Measurements from ENCODE around the gene BLVRA. TPM values are rescaled to one million over a fixed set of nuclear protein-coding genes. Genes with fewer than 3 reads are reported as not detected.
A peak's percentile ranks its signal among the peaks of the same experiment; 100 is the strongest.

BLVRA gene
- total RNA-seq, 1 experiment from 2014 or later: 29.7 TPM

GRCh38 chr7:43727494-43727893, 31.0 kb upstream of the BLVRA start:
- Histone ChIP-seq H3K4me3 (replicated peaks in 1 of 2; ENCODE audit: low read depth in 1 of 2, low read length in 2 of 2) (no peak overlapping the region), H3K9me3 (ENCODE audit: control insufficient read depth in 1 of 2, insufficient read depth in 1 of 2, low read depth in 1 of 2, low read length in 2 of 2) (no peaks in the 10 kb centered on the region), H2AFZ (ENCODE audit: low read depth, low read length, poor library complexity, severe bottlenecking) (no peak overlapping the region), H3K36me3 (ENCODE audit: control insufficient read depth in 1 of 2, insufficient read depth in 2 of 2, low read length in 2 of 2) (no peaks in the 10 kb centered on the region), H4K20me1 (ENCODE audit: insufficient read depth) (peaks cover 16% of the 10 kb centered on the region; the same call in 1 of the 2 replicates), H3K4me2 (ENCODE audit: low read length) (0 out of 2 replicates have a peak overlapping the region, but pooled peaks have one; percentile 90), H3K27me3 (ENCODE audit: insufficient read depth, low read length) (no peaks in the 10 kb centered on the region), H3K79me2 (ENCODE audit: insufficient read depth, low read length) (peaks cover 74% of the 10 kb centered on the region), H3K9ac (ENCODE audit: low read length) (no peak overlapping the region), H3K4me1 (ENCODE audit: control insufficient read depth in 1 of 2, insufficient read depth in 2 of 2, low read length in 2 of 2) (peaks cover 5 to 11% of the 10 kb centered on the region in 2 experiments; a peak in 3 of 4 replicates), H3K27ac (ENCODE audit: low read depth, low read length) (no peak overlapping the region), H3K9me2 (ENCODE audit: insufficient read depth) (no peaks in the 10 kb centered on the region)
- BruUV-seq (replicated peaks): no TSS peak
- POLR2A ChIA-PET: no interaction called here
- ATAC-seq: no peak
- DNase-seq (ENCODE audit: low read depth, low spot score): no peak
- CTCF ChIA-PET: interaction anchor here (1.5 kb wide), 1 partner anchor 27 kb away, joined by 3 read pairs; no protein-coding TSS in a partner anchor
- TF ChIP-seq CBX3 (IDR thresholded peaks at IDR 0.05; ENCODE audit: low read depth): no peak
- no peak for TF ChIP-seq YY1 (IDR thresholded peaks at IDR 0.05; ENCODE audit: extremely low read depth, insufficient replicate concordance, low read depth, low read length)
- no peak for TF ChIP-seq ZBTB33 (IDR thresholded peaks at IDR 0.05; ENCODE audit: extremely low read depth, insufficient replicate concordance, low read length)
- no peak for TF ChIP-seq REST (IDR thresholded peaks at IDR 0.05; ENCODE audit: low read depth)
- TF ChIP-seq JUND (IDR thresholded peaks at IDR 0.05): no peak
- no peak for TF ChIP-seq POLR2AphosphoS5 (IDR thresholded peaks at IDR 0.05; ENCODE audit: low read depth, low read length)
- TF ChIP-seq TCF7L2 (IDR thresholded peaks at IDR 0.05; ENCODE audit: borderline replicate concordance, extremely low read depth, insufficient read depth, insufficient read length): no peak
- RAD21 ChIA-PET (ENCODE audit: low non-redundant PET in 1 of 2, low total read pairs in 2 of 2, uncharacterized antibody in 2 of 2, unreplicated experiment in 2 of 2): no interaction called here
- intact Hi-C loops (cut with micrococcal nuclease): loop anchor here (10.0 kb wide), 1 partner anchor 793 kb away; the partner anchor contains the start of genes MRPL32 and PSMA2

All from HCT116 (cell line).